ENCODE data around the gene TRIM51.

- no peak for TF ChIP-seq POLR2AphosphoS5 (IDR thresholded peaks at IDR 0.05; ENCODE audit: borderline replicate concordance, low read depth, low read length)
- no peak for TF ChIP-seq FOXP2 (optimal IDR thresholded peaks at IDR 0.05; ENCODE audit: control extremely low read depth, extremely low read length, insufficient read depth)
- no peak for TF ChIP-seq EZH2 (IDR thresholded peaks at IDR 0.05)
These were observed 28.4 kb upstream of the TRIM51 start for GRCh38 chr11:55854704-55855103.
